H54 (cell line): Measurements from ENCODE around the gene NKAPD1.
"Not testable (repeated sequence)": the region's sequence is repeated elsewhere in the genome, so short reads cannot be mapped to it uniquely, and the experiment has no call there.

Experiments used
- DNase-seq: peaks from one replicate; pipeline ENCODE4 v3.0.0; 2011; ENCODE audit warnings: low spot score, mixed read lengths; ENCODE audit not compliant: insufficient read length
- FAIRE-seq: peaks from 3 replicates; lab custom pipeline; 2011; peaks lifted over from hg19 to GRCh38; lab: Jason Lieb, UNC
- POLR2A ChIP-seq: IDR thresholded peaks from 2 replicates; pipeline ENCODE4 v1.6.1; 2011; ENCODE audit warnings: low read depth, mild to moderate bottlenecking, low read length

Gene NKAPD1

GRCh38 chr11:112073941-112074811 is at the start of gene NKAPD1, which contains the start of gene PIH1D2:
NKAPD1 (plus strand) TSS chr11:112074299; CDS start chr11:112075575, 1,276 bp downstream.
PIH1D2 (minus strand) TSS chr11:112074017; CDS start chr11:112073174, 843 bp downstream.
- peak; percentile 42 for DNase-seq
- FAIRE-seq: no peak
- TF ChIP-seq POLR2A: peak; percentile 39; the same call in 1 of the 2 replicates

GRCh38 chr11:112024773-112025678 is 49.1 kb upstream of the NKAPD1 start, which contains the start of gene DLAT:
DLAT (plus strand) TSS chr11:112025408; CDS start chr11:112025473, 65 bp downstream.
- peak; percentile 58; the same call in 1 of the 2 replicates for TF ChIP-seq POLR2A
- DNase-seq: peak; percentile 65
- FAIRE-seq: no peak

- FAIRE-seq (no peak), DNase-seq (no peak)
Measured at GRCh38 chr11:112025707-112026106, 48.4 kb upstream of the NKAPD1 start.

GRCh38 chr11:112026784-112027410 is 47.2 kb upstream of the NKAPD1 start:
- not testable (repeated sequence) for DNase-seq

More at GRCh38 chr11:112025707-112026106, 48.4 kb upstream of the NKAPD1 start:
- no peak for TF ChIP-seq POLR2A

GRCh38 chr11:112029460-112029859 is 44.6 kb upstream of the NKAPD1 start:
- no peak for TF ChIP-seq POLR2A
- DNase-seq (no peak), FAIRE-seq (no peak)

More at GRCh38 chr11:112026784-112027410, 47.2 kb upstream of the NKAPD1 start:
- FAIRE-seq: not testable (repeated sequence)

DNA sequence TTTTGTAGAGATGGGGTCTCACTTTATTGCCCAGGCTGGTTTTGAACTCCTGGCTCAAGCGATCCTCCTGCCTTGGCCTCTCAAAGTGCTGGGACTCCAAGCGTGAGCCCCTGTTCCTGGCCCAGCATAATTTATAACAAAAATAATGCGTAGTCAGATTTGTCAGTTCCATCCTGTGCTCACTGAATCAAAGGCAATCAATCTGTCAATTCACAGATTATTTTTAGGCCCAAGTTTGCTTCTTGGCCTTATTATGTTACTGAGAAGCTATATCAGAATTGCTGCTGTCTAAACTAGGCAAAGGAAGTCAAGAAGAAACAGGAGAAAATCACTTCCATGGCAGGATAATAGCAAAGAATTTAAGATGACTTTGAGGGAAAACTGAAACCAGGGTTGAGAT is 40.2 kb upstream of the NKAPD1 start:
- DNase-seq (no peak), FAIRE-seq (no peak)
- no peak for TF ChIP-seq POLR2A

DNA sequence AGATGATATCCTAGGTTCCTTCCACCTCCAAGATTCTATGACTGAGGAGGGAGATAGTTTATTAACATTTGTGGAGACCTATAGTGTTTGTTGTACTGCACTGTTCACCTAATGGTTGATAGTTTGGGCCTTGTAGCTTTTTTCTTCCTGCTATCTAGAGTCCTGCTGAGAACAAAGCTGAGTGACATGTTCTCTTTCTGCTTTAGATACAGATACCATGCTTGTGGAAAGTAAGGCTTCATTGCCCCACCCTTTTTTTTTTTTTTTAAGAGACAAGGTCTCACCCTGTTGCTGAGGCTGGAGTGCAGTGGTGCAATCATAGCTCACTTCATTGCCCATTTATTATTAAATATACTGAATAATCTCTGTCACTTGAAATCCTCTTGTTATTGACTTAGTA is 36.6 kb upstream of the NKAPD1 start:
- FAIRE-seq (no peak), DNase-seq (no peak)
- TF ChIP-seq POLR2A: no peak

GRCh38 chr11:112042161-112042960 is 31.7 kb upstream of the NKAPD1 start:
- FAIRE-seq (peak; percentile 70), DNase-seq (no peak)
- TF ChIP-seq POLR2A: no peak

- no peak for TF ChIP-seq POLR2A
- FAIRE-seq (no peak), DNase-seq (no peak)
Measured at GRCh38 chr11:112042961-112043304, 31.2 kb upstream of the NKAPD1 start.

DNA sequence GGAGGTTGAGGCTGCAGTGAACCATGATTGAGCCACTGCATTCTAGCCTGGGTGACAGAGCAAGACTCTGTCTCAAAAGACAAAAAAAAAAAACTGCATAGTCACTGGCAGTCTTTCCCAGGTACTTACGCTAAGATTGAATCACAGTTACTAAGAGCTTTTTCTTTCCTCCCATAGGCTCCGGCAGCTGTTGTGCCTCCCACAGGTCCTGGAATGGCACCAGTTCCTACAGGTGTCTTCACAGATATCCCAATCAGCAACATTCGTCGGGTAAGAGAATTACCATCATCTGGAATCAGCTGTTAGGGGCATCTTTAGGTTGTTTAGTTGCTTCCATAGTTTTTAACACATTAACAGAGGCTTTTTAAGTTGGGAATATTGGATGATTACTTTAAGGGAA is 29.1 kb upstream of the NKAPD1 start:
- no peak for FAIRE-seq
- no peak for TF ChIP-seq POLR2A
- no peak for DNase-seq

DNA sequence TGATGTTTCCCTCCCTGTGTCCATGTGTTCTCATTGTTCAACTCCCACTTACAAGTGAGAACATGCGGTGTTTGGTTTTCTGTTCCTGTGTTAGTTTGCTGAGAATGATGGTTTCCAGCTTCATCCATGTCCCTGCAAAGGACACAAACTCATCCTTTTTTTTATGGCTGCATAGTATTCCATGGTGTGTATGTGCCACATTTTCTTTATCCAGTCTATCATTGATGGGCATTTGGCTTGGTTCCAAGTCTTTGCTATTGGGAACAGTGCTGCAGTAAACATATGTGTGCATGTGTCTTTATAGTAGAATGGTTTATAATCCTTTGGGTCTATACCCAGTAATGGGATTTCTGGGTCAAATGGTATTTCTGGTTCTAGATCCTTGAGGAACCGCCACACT is 27.5 kb upstream of the NKAPD1 start:
- not testable (repeated sequence) for FAIRE-seq, DNase-seq

GRCh38 chr11:112048256-112048655 is 25.8 kb upstream of the NKAPD1 start:
- not testable (repeated sequence) for DNase-seq, FAIRE-seq

DNA sequence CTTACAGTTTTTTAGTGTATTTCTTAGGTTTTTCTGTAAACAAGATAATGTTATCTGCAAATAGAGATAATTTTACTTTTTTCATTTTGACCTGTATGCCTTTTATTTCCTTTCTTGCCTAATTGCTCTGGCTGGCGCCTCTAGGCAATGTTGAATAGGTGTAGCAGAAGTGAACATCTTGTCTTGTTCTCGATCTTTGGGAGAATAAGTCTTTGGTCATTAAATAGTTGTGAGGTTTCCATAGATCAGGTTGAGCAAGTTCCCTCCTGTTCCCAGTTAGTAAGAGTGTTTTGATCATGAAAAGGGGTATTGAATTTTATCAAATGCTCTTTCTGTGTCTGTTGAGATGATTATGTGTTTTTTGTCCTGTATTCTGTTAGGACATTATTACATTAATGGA is 24.3 kb upstream of the NKAPD1 start:
- DNase-seq (no peak), FAIRE-seq (no peak)

More for the DNA sequence above, 24.3 kb upstream of the NKAPD1 start:
- no peak for TF ChIP-seq POLR2A
